H4 (cell line): ENCODE measurements around the gene DRP2. TPM values are rescaled to one million over a fixed set of nuclear protein-coding genes. Genes with fewer than 3 reads are reported as not detected.
A peak's percentile ranks its signal among the peaks of the same experiment; 100 is the strongest.
"Not testable (repeated sequence)": the region's sequence is repeated elsewhere in the genome, so short reads cannot be mapped to it uniquely, and the experiment has no call there.

Experiments used
- DNase-seq: peaks from one replicate; pipeline ENCODE4 v3.0.0-alpha.2; 2015; ENCODE audit warnings: low spot score
- total RNA-seq: library from RNA; depleted of rRNA; stranded (reverse); fragments of >200 nt; shearing (Covaris generic); gene quantifications from 2 replicates; pipeline ENCODE4 v1.2.3, GENCODE V29; 2014; rRNA removed

DRP2 gene, protein sequence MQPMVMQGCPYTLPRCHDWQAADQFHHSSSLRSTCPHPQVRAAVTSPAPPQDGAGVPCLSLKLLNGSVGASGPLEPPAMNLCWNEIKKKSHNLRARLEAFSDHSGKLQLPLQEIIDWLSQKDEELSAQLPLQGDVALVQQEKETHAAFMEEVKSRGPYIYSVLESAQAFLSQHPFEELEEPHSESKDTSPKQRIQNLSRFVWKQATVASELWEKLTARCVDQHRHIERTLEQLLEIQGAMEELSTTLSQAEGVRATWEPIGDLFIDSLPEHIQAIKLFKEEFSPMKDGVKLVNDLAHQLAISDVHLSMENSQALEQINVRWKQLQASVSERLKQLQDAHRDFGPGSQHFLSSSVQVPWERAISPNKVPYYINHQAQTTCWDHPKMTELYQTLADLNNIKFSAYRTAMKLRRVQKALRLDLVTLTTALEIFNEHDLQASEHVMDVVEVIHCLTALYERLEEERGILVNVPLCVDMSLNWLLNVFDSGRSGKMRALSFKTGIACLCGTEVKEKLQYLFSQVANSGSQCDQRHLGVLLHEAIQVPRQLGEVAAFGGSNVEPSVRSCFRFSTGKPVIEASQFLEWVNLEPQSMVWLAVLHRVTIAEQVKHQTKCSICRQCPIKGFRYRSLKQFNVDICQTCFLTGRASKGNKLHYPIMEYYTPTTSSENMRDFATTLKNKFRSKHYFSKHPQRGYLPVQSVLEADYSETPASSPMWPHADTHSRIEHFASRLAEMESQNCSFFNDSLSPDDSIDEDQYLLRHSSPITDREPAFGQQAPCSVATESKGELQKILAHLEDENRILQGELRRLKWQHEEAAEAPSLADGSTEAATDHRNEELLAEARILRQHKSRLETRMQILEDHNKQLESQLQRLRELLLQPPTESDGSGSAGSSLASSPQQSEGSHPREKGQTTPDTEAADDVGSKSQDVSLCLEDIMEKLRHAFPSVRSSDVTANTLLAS
- total RNA-seq, result 0.14 TPM in 1 of 2 replicates, not detected in the other

DNA sequence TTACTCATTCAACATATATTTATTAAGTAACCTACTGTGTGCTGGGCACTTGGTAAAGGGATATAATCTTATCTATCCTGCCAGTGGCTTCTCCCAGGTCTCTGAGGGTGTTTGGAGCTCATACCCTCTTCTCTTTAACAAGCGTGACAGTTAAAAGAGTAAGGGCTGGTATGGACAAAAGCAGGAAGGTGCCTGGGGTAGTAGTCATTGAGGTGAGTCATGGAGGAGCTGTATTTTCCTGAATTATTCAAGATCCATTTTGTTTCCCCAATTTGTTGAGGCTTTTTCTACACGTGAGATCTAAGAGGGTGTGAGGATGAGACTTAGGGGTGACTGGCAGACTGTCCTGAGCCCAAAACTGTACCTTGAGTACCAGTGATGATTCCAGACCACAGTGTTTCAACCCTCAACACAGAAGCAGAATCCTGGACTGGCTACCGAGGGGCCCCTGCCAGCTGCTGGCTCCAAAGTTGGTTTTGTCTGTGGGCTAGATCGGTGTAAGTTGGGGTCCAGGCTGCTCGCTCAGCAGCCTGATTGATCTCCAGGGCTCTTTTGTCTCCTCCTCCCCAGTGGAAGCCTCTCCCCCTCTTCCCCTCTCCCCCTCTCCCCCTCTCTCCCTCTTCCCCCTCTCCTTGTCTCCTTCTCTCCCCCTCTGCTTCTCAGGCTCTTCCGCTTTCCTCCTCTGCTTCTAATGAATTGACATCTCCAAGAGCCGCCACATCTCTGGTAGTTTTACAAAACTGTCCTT is at the start of gene DRP2:
DRP2 (plus strand) TSS at position 671 of the 748 bp plus-strand sequence. CDS start 11,862 bp downstream, outside the sequence.
- no peak for DNase-seq

DNA sequence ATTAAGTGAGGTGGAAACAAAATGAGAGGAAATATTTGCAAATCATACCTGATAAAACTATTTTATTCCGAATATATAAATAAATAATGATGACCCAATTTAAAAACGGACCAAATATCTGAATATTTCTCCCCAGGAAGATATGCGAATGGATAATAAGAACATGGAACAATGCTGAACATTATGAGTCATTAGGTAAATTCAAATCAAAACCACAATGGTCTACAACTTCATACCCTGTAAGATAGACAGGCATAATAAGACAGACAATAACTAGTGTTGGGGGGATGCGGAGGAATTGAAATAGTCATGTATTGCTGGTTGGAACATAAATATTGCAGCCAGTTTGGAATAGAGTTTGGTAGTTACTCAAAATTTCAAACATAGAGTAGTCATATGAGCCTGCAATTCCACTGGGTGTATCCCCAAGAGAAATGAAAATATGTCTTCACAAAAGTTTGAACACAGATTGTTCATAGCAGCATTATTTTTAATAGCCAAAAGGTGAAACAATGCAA is 47.6 kb upstream of the DRP2 start:
- no peak for DNase-seq

DNA sequence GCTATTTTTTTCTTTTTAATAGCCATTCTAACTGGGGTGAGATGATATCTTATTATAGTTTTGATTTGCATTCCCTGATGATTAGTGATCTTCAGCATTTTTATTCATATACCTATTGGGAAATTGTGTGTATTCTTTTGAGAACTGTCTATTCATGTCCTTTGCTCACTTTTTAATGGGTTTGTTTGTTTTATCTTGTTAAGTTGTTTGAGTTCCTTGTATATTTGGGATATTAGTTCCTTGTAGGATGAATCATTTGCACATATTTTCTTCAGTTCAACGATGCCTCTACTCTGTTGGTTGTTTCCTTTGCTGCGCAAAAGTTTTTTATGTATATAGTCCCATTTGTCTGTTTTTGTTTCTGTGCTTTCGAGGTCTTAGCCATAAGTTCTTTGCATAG is 43.1 kb upstream of the DRP2 start:
- no peak for DNase-seq

DNA sequence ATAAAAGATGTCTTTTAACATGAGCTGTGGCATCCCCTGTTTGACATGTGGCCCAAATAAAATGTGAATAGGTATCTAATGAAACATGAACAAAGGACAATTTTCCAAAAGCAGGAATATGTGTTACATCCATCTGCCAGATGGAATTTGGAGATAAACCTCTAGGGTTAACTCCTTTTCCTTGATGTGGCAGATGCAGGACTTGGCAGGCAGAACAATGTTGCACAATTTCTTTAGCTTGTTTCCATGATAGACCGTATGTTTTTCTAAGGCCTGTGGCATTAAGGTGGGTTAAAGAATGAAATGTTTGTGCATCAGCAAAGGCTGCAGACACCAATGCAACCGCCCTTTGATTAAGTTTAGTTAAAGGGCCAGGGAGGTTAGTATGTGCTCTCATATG is 34.7 kb upstream of the DRP2 start:
- DNase-seq, result not testable (repeated sequence)

DNA sequence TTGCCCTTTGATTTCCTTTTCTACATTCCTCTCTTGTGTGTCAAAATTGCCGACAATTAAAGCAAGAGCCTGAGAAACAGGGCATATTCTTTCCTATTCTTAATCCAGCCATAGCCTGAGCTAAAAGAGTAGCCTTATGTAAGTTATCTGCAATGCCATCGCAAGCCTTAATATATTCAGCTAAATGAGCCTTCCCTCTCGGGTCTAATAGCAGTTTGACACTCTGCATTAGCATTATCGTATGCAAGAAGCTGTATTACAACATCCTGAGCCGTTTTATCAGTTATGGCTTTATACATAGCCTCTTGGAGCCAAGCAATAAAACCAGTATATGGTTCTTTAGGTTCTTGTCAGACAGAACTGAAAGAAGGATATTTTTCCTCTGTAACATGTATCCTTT is 31.6 kb upstream of the DRP2 start:
- not testable (repeated sequence) for DNase-seq

DNA sequence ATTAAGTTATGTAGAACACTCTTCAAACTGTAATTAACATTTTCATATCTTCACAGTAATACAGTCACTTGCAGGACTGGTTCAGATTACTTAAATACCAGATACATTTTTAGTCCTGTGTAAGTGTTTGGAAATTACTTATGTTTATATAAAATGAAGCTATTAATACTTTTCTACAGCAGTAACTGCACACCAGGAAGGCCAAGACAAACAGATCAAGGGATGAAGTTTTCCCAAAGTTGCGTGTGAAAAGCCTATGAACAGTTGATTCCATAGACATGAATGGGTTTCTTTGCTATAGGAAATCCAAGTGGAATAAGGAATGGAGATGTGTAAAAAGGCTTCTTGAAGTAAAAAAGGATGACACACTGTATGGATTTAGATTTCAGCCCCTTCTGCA is 28.9 kb upstream of the DRP2 start:
- DNase-seq, result no peak

DNA sequence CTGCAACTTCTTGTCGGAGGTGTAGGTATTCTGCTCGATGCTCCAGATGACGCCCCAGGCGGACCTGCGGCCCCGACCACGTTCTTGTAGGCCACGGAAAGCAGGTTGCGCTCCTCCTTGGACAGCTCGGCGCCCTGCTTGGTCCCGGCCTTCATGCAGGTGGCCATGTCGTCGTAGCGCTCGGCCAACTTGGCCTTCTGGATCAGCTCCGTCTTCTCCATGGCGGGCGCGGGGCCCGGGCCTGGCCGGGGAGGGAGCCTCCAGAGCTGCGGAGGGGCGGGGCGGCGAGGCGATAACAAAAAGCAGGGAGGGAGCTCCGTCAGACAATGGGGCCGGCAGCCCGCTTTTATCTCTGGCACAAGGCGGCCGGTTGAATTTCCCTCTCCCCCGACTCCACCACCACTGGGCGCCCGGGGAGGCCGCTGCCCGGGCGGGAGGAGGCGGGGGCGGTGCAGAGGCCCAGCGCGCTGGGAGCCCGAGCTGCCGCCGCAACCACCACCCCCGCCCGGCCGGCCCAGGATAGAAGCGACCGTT is 28.3 kb upstream of the DRP2 start:
- no peak for DNase-seq

DNA sequence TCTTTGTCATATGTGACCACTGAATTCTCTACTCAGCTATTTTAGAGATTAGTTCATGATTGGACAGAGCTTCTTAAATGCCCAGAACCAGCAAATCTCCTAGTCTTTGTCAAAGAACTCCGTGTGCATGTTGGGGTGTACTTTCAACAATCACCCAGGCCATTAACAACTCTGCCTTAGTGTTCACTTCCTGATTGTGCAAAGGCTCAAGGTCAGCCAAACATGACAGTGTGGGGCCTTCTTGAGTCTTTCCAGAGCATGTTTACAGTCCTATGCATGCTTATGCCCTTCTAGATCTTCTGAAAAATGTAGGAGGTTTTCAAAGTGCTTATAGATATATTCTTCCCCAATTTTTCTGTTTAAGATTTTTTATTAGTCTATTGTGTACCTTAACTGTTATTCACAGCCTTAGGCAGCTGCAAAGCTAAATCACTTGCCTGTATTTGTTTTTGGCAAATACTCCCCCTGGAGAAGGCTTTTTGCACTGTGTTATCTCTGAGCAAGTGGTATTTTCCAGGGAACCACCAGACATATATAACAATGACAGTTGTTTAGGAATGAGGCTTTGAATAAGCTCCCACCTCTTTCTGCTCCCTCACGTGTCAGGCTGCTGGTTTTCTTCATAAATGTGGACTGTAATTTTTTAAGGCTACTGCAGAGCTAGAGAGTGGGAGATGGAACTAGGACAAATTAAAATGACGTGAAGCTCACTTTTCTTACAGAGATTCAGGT is 24.0 kb upstream of the DRP2 start:
- DNase-seq, result no peak

DNA sequence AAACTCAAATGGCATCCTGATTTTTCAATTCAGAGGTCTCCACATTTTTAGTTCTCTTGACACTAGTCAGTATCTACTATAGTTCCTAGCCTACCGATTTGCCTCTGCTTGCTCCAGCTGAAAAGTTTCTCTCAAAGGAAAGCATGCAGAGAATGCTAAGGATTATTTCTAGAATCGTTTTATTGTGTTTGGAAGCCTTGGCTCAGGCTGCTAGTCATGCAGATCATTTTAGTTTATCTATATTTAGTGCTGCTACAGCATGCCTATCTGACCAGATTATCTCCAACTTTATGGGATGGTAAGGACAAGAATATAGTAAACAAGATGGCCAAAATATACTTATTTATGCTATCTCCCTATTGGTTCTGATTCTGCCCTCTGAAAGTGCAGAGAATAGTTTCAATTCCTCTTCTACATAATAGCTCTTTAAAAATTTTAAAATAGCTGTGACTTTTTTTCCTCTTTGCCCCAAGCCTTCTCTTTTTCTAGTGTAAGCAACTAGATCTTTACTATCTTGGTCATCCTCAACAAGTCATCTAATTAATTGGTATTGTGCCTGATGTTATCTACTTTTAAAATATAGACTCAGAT is 15.7 kb upstream of the DRP2 start:
- no peak for DNase-seq

DNA sequence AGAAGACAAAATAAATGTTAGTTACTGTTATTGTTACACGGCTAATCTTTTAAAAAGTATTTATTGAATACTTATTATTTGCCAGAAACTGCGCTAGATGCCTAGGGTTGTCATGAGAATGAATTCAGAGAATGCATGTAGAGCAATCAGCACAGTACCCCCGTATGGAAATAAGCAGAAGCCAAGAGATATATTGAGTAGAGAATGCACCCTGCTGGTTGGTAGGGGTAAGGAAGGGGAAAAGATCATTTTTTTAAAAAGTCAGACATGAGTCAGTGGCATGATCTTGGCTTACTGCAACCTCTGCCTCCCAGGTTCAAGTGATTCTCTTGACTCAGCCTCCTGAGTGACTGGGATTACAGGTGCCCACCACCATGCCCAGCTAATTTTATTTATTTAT is 13.1 kb upstream of the DRP2 start:
- DNase-seq, result peak; percentile 36

DNA sequence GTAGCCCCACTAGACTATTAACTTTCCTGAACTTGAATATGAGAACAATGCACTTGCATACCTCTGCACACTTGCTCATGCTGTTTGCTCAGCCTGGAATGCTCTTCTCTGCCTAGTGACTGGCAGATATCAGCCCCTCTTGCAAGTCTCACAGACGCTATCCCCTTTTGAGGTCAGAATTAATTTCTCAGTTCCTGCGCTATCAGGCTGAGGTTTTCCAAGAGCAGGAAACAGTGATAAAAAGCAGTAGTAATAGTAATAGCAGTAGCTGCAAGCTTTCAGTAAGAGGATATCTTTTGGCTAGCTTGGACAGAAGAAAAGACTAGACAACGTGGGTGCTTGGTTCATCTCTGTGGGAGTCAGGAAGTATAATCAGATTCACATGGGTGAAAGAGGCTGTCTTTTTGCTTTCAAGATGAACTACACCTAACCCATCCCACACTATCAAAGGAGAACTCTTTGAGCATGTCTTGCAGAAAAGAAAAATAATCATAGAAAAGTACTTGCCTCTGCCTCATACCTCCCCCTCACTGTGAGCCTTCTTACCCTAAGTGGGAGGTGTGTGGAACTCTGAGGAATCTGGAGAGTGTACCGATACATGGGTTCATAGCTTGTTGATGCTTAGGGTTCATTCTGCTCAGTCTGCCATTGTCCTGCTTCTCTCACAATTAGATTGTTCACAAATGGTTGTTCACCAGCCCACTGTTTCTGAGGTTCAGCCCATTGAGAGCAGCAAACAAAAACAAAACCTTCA is 11.3 kb upstream of the DRP2 start:
- no peak for DNase-seq

DNA sequence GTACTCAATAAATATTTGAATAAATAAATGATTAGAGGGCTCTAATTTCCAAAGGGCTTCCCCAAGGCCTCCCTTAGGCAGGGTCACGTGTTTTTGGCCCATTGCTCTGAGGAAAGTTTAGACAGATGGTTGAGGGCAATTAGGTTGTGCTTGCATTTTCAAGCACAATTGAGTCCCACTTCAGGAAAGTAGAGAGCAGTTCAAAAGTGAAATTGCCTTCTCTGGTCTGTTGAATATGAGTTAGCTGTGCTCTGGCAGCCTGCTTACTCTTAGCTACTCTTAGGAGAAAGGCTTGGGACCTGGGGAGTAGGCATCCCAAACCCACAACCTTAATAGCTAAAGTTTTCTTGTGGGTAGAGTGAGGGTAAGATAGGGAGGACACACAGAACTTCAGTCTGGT is 9.0 kb upstream of the DRP2 start:
- DNase-seq, result no peak

DNA sequence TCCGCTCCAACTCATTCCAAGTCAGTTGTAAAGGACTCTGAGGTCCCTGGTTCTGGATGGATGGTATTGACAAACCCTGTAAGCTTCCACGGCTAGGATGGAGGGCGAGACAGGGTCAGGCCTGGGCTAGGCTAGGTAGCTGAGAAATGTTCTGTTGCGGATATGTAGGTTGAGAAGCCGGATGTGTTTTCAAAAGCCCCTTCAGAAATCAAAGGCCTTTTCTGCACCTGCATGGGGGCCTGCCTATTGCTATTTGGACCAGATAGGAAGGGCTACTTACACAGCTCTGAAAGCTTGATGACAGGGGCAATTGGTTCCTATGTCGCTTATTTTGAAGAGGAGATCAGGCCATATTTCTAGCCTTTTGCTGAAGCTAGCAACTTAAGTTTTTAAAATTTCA is 1.9 kb upstream of the DRP2 start:
- DNase-seq, result no peak

DNA sequence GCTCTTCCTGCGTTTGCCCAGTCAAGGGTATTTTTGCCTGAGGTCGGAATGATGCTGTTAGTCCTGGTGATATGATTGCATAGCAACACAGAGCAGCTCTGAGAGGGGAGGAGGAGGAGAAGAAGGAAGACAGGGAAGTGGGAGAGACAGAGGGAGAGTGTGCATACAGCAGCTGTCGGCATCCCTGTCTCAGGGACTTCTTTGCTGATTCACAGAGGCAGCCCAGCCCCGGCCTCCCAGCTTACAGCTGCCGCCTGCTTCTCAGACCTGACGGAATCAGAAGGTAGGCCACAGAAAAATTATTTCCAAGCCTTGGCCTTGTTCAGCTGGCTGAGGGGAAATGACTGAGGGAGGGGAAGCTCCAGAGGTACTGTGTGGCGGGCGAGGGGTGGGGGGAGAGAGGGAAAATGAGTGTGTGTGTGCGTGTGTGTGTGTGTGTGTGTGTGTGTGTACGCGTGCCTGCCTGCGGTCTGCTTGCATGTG is 319 bp downstream of the DRP2 start:
- DNase-seq, result no peak

DNA sequence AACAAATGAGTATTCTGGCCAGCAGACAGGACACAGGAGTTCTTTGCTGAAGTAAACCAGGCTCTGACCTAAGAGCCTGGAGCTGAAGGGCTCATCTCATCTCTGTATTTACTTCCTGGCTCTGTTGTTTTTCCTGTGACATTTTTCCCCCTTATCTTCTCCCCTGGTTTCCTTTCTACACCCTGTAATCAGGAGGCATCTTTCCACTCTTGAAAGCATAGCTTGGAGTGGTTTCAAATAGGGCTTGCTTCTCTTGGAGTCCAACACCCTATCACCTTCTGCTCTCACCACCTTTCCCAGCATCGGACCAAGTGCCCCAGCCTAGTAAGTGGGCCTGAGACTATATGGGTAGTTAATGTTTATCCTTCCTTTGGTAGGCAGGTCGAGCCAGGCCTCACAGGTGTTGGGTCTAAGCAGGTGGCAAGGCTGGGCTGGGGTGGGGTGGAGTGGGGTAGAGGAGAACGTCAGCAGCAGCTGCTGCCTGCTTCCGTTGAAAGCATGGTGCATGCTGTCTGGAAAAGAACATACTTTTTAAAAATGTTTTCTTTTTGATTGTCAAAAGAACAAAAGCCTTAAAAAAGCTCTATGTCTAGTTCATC is 1.2 kb downstream of the DRP2 start:
- no peak for DNase-seq

DNA sequence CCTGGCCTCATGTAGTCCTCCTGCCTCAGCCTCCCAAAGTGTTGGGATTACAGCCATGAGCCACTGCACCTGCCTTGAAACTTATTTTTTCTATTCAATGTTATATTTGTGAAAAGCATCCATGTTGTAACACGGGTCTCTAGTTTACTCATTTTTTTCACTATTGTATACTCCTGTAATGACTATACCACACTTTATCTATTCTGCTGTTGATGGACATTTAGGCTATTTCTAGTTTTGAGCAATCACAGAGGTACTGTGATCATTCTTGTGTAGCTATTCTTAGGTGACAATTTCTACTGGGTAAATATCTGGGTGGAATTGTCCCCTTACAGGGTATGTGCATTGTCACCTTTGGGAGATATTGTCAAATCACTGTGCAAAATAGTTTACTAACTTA is 3.6 kb downstream of the DRP2 start:
- DNase-seq, result no peak

DNA sequence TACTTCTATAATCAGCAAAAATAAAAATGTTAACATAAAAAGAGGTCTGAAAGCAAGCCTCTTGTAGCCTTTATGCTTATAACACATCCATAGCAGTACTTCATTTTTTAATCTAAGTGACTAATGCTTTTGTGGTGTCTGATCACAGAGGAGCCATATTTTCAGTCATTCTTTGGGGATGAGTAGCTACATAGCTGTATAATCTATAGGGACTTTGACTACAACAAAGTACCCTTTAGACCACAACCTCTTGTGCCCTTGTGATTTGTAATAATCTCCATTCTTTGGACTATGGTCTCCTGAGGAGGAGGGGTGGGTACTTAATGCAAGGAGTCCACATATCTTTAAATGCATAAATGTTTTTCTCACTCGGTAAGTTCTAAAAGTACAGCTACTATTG is 9.6 kb downstream of the DRP2 start:
- DNase-seq, result no peak

DNA sequence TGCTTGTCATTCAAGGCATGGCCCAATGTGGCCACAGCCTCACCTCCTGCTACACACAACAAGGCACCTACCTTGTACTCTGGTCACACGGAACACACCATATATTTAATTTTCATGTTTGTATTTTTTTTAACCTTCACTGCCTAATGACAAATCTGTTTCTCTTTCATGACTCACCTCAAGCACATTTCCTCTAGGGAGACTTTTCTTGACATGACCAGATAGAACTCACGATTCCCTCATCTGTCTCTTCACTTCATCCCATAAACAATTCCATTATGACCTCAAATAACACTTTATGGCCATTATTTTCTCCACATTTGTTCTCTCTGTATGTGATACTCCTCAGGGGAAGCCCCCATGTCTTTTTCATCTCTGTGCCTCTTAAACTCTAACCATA is 11.1 kb downstream of the DRP2 start:
- no peak for DNase-seq

DNA sequence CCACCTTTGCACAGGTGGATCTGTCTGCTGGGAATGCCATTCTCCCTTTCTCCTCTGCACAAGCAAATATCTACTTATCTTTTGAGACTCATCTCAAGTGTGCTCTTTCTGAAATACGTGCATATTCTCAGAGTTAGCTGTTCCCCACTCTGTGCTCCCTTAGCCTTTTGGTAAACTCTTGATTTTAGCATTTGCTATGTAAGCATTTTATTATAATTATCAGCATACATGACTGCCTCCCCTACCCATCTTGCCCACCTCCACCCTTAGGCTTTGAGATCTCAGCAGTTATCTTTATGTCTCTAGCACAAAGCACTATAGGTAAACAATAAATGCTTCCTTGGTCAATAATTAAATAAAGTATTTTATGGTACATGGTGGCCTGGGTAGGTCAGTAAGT is 11.5 kb downstream of the DRP2 start:
- DNase-seq, result no peak
